GM23338 (cell line): ENCODE measurements around the gene CASTOR1. TPM values are rescaled to one million over a fixed set of nuclear protein-coding genes. Genes with fewer than 3 reads are reported as not detected.

Experiments used
- ATAC-seq: fragments of 200-7000 bp; cut with Tn5 transposase; 3 replicates; pipeline ENCODE4 v1.9.1; 2020
- DNase-seq: peaks from one replicate; pipeline ENCODE4 v3.0.0-alpha.2; 2015; ENCODE audit warnings: low spot score
- H2AFZ ChIP-seq: fragments of 200-600 bp; sonication (generic); 2 replicates; pipeline ENCODE4 v1.8.0; 2016; ENCODE audit warnings: antibody characterized with exemption, mild to moderate bottlenecking, moderate library complexity
- H3F3A ChIP-seq: fragments of 200-600 bp; sonication (generic); replicated peaks from 2 replicates; pipeline ENCODE4 v1.8.0; 2017; ENCODE audit warnings: antibody characterized with exemption, mixed run types, low read depth
- H3K27ac ChIP-seq: fragments of 200-600 bp; sonication (generic); 2 replicates; pipeline ENCODE4 v1.6.1; 2016; ENCODE audit warnings: low read depth
- H3K27me3 ChIP-seq: fragments of 200-600 bp; sonication (generic); 2 replicates; pipeline ENCODE4 v1.8.0; 2016; ENCODE audit warnings: mild to moderate bottlenecking, mixed run types, moderate library complexity; ENCODE audit not compliant: insufficient read depth
- H3K36me3 ChIP-seq: fragments of 200-600 bp; sonication (generic); 2 replicates; pipeline ENCODE4 v1.8.0; 2016; ENCODE audit warnings: mild to moderate bottlenecking; ENCODE audit not compliant: insufficient read depth
- H3K4me1 ChIP-seq: fragments of 200-600 bp; sonication (generic); 2 replicates; pipeline ENCODE4 v1.8.0; 2016; ENCODE audit warnings: mild to moderate bottlenecking, moderate library complexity; ENCODE audit not compliant: insufficient read depth
- H3K4me2 ChIP-seq: fragments of 200-600 bp; sonication (generic); 2 replicates; pipeline ENCODE4 v1.7.1; 2017; ENCODE audit warnings: mixed run types
- H3K4me3 ChIP-seq: fragments of 200-600 bp; sonication (generic); 2 replicates; pipeline ENCODE4 v1.6.1; 2016; ENCODE audit warnings: mixed run types
- H3K79me2 ChIP-seq: fragments of 200-600 bp; sonication (generic); replicated peaks from 2 replicates; pipeline ENCODE4 v1.8.0; 2017; ENCODE audit warnings: mild to moderate bottlenecking; ENCODE audit not compliant: insufficient read depth
- H3K9me2 ChIP-seq: fragments of 200-600 bp; sonication (generic); 2 replicates; pipeline ENCODE4 v1.8.0; 2017; ENCODE audit not compliant: insufficient read depth
- H4K20me1 ChIP-seq: fragments of 200-600 bp; sonication (generic); replicated peaks from 2 replicates; pipeline ENCODE4 v1.8.0; 2017; ENCODE audit warnings: mild to moderate bottlenecking; ENCODE audit not compliant: insufficient read depth
- H3K27ac Mint-ChIP-seq: 2 replicates; pipeline ENCODE4 v1.8.0; 2020; ENCODE audit warnings: inconsistent platforms, mild to moderate bottlenecking, moderate library complexity, mixed read lengths
- H3K27me3 Mint-ChIP-seq: 3 replicates; pipeline ENCODE4 v1.8.0; 2022; ENCODE audit warnings: low read depth, mild to moderate bottlenecking, moderate library complexity, mixed read lengths, inconsistent platforms; ENCODE audit not compliant: insufficient read depth, poor library complexity
- H3K36me3 Mint-ChIP-seq: 3 replicates; pipeline ENCODE4 v1.8.0; 2021; ENCODE audit warnings: low read depth, mild to moderate bottlenecking, inconsistent platforms, moderate library complexity, mixed read lengths
- H3K4me1 Mint-ChIP-seq: 3 replicates; pipeline ENCODE4 v1.8.0; 2020; ENCODE audit warnings: mild to moderate bottlenecking, inconsistent platforms, mixed read lengths
- H3K4me3 Mint-ChIP-seq: 3 replicates; pipeline ENCODE4 v1.8.0; 2021; ENCODE audit warnings: moderate library complexity, mild to moderate bottlenecking, inconsistent platforms, mixed read lengths
- H3K9me3 Mint-ChIP-seq: 3 replicates; pipeline ENCODE4 v1.8.0; 2020; ENCODE audit warnings: moderate library complexity, mild to moderate bottlenecking, inconsistent platforms, mixed read lengths
- CREB1 ChIP-seq: fragments of 250-450 bp; sonication (Bioruptor Pico); IDR thresholded peaks from 2 replicates; pipeline ENCODE4 v1.5.0; 2020; ENCODE audit warnings: low read depth, mild to moderate bottlenecking, moderate library complexity
- CTCF ChIP-seq, 2 experiments: fragments of 200-600 bp in 1 of 2; sonication (generic) in 1 of 2; conservative IDR thresholded peaks; 2 replicates each; pipeline versions ENCODE4 v1.5.1 to v1.6.1; 2016 to 2017; ENCODE audit warnings: antibody characterized with exemption in 2 of 2, low read depth in 2 of 2, mild to moderate bottlenecking in 2 of 2, moderate library complexity in 1 of 2
- EZH2 ChIP-seq: fragments of 200-600 bp; sonication (generic); IDR thresholded peaks from one replicate; pipeline ENCODE4 v1.8.0; 2017; ENCODE audit warnings: antibody characterized with exemption, mild to moderate bottlenecking, low read depth; ENCODE audit not compliant: unreplicated experiment
- EZH2phosphoT487 ChIP-seq: fragments of 200-600 bp; sonication (generic); IDR thresholded peaks from one replicate; pipeline ENCODE4 v1.8.1; 2018; ENCODE audit warnings: antibody characterized with exemption; ENCODE audit not compliant: unreplicated experiment
- JUNB ChIP-seq: IDR thresholded peaks from one replicate; pipeline ENCODE4 v1.6.1; 2016; ENCODE audit warnings: antibody characterized with exemption; ENCODE audit not compliant: unreplicated experiment
- NANOG ChIP-seq: IDR thresholded peaks from 2 replicates; pipeline ENCODE4 v1.6.1; 2016; ENCODE audit warnings: antibody characterized with exemption, borderline replicate concordance
- REST ChIP-seq: IDR thresholded peaks from one replicate; pipeline ENCODE4 v1.6.1; 2018; ENCODE audit warnings: antibody characterized with exemption; ENCODE audit not compliant: unreplicated experiment
- ZNF331 ChIP-seq: fragments of 250-450 bp; sonication (Bioruptor Pico); IDR thresholded peaks from 2 replicates; pipeline ENCODE4 v1.5.0; 2020; ENCODE audit warnings: low read depth, mild to moderate bottlenecking, moderate library complexity
- polyA plus RNA-seq: library from polyadenylated mRNA; unstranded; fragments of >200 nt; fragmentation: Nextera tagmentation; extraction: Ambion mirVana; gene quantifications from 2 replicates; pipeline ENCODE4 v1.2.1, GENCODE V29; 2016
- total RNA-seq: library from RNA; depleted of rRNA; stranded (reverse); fragments of >200 nt; shearing (Covaris generic); gene quantifications from 2 replicates; pipeline ENCODE4 v1.2.3, GENCODE V29; 2014

Gene CASTOR1
- total and polyA plus RNA-seq, 2 experiments from 2014 or later = 11.3 to 23.2 TPM

GRCh38 chr22:30288419-30289140 is 725 bp downstream of the CASTOR1 start:
- no peaks in the 10 kb centered on the region for H3K36me3 Mint-ChIP-seq
- no peaks in the 10 kb centered on the region for H3K79me2 ChIP-seq
- H3K4me3 ChIP-seq = peak overlapping the region; percentile 75
- no peaks in the 10 kb centered on the region for H3K9me2 ChIP-seq
- peak overlapping the region; percentile 91 for H3K4me2 ChIP-seq
- DNase-seq (no peak), ATAC-seq (no peak)
- peak overlapping the region; percentile 74; the same call in 1 of the 2 replicates for H2AFZ ChIP-seq
- peaks cover 11% of the 10 kb centered on the region for H3F3A ChIP-seq
- peak overlapping the region; percentile 79 for H3K4me3 Mint-ChIP-seq
- H3K4me1 ChIP-seq = peaks cover 14% of the 10 kb centered on the region; the same call in 1 of the 2 replicates
- TF ChIP-seq CREB1 (CRISPR knock-in tag) (no peak), REST (no peak), JUNB (no peak), EZH2 (no peak)
- no peaks in the 10 kb centered on the region for H3K36me3 ChIP-seq
- peaks cover 7% of the 10 kb centered on the region; the same call in 1 of the 2 replicates for H3K27me3 ChIP-seq
- no peaks in the 10 kb centered on the region; the same call in 1 of the 2 replicates for H4K20me1 ChIP-seq
- no peak overlapping the region for H3K27ac Mint-ChIP-seq
- peak overlapping the region; percentile 78; the same call in 1 of the 2 replicates for H3K27ac ChIP-seq
- H3K4me1 Mint-ChIP-seq = peaks cover 14% of the 10 kb centered on the region; the same call in 2 of the 3 replicates
- H3K9me3 Mint-ChIP-seq = no peaks in the 10 kb centered on the region
- peaks cover 22% of the 10 kb centered on the region for H3K27me3 Mint-ChIP-seq

DNA sequence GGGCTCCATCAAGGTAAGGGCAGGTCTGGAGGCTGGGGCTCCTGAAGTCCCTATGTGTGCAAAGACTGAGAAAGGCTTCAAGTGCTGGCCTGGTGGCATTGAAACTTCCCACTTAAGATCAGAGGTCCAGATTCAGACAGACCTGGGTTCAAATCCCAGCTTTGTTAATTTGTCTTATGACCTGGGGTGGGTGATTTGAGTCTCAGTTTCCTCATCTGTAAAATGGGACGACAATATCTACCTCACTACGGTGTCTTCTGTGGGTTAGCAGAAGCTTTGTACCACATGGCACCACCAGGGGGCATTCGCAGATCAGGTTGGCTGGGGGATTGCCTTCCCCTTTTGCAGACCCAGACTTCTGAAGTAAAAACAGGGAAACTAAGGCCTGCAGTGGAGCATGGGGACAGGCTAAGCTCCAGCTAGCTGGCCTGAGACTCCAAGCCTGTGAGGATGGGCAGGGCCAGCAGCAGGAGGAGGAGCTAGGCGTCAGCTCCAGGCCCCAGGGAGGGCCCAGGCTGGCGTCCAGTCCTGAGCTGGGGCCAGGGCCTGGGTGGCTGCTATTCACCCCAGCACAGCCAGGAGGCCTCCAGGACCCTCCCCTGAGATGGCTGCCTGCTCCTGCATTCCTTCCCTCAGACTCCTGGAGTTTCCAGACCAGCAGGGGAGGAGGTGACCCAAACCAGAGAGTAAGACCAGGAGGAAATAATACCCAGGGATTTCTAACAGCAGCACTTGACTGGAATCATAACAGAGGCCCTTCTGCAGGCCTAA is 1.5 kb downstream of the CASTOR1 start:
- Histone ChIP-seq H3K4me2 (peak overlapping the region; percentile 91), H3K36me3 (no peaks in the 10 kb centered on the region), H3K27ac (peak overlapping the region; percentile 78; the same call in 1 of the 2 replicates), H3K9me2 (no peaks in the 10 kb centered on the region), H4K20me1 (no peaks in the 10 kb centered on the region; the same call in 1 of the 2 replicates), H3K27me3 (peaks cover 7% of the 10 kb centered on the region; the same call in 1 of the 2 replicates), H2AFZ (no peak overlapping the region), H3K4me3 (peak overlapping the region; percentile 75), H3F3A (peaks cover 11% of the 10 kb centered on the region), H3K4me1 (peaks cover 14% of the 10 kb centered on the region; the same call in 1 of the 2 replicates), H3K79me2 (no peaks in the 10 kb centered on the region)
- no peak overlapping the region for H3K27ac Mint-ChIP-seq
- no peaks in the 10 kb centered on the region for H3K9me3 Mint-ChIP-seq
- H3K4me3 Mint-ChIP-seq = peak overlapping the region; percentile 79
- DNase-seq (peak; percentile 96), ATAC-seq (peak; percentile 76)
- no peaks in the 10 kb centered on the region for H3K36me3 Mint-ChIP-seq
- peaks cover 14% of the 10 kb centered on the region; the same call in 2 of the 3 replicates for H3K4me1 Mint-ChIP-seq
- peaks cover 22% of the 10 kb centered on the region for H3K27me3 Mint-ChIP-seq
- no peak for TF ChIP-seq EZH2phosphoT487
- TF ChIP-seq NANOG = no peak
- TF ChIP-seq JUNB = no peak
- TF ChIP-seq CTCF (conservative IDR thresholded peaks at IDR 0.05; ENCODE audit: low read depth in 2 of 2) = peak; percentile 76 to 79
- no peak for TF ChIP-seq ZNF331
- TF ChIP-seq CREB1 (CRISPR knock-in tag) = peak; percentile 58; the same call in 1 of the 2 replicates
